IMR-90 (cell line): Measurements from ENCODE around the gene ZSCAN9.

Experiments
- BHLHE40 ChIP-seq: fragments of 150-350 bp; IDR thresholded peaks from 2 replicates; pipeline ENCODE4 v1.6.1; 2016; ENCODE audit warnings: mild to moderate bottlenecking, low read depth, low read length
- CEBPB ChIP-seq: IDR thresholded peaks from 2 replicates; pipeline ENCODE4 v1.6.1; 2012; ENCODE audit warnings: low read depth, low read length, improper control_type of control experiment
- CTCF ChIP-seq: conservative IDR thresholded peaks from 2 replicates; pipeline ENCODE4 v1.5.1; 2012; ENCODE audit warnings: mild to moderate bottlenecking, low read depth, low read length, improper control_type of control experiment
- MAZ ChIP-seq: IDR thresholded peaks from 2 replicates; pipeline ENCODE4 v1.6.1; 2012; ENCODE audit warnings: low read depth, mild to moderate bottlenecking, low read length, improper control_type of control experiment, moderate library complexity, borderline replicate concordance
- MXI1 ChIP-seq: IDR thresholded peaks from 2 replicates; pipeline ENCODE4 v1.6.1; 2012; ENCODE audit warnings: low read depth, mild to moderate bottlenecking, low read length, moderate library complexity, borderline replicate concordance
- NFE2L2 ChIP-seq: fragments of 150-350 bp; IDR thresholded peaks from 2 replicates; pipeline ENCODE4 v1.6.1; 2016; ENCODE audit warnings: low read depth, mild to moderate bottlenecking, low read length
- POLR2A ChIP-seq: IDR thresholded peaks from 2 replicates; pipeline ENCODE4 v1.6.1; 2012; ENCODE audit warnings: mild to moderate bottlenecking, low read depth, low read length
- RAD21 ChIP-seq: IDR thresholded peaks from 2 replicates; pipeline ENCODE4 v1.6.1; 2012; ENCODE audit warnings: low read length, improper control_type of control experiment
- RCOR1 ChIP-seq: IDR thresholded peaks from 2 replicates; pipeline ENCODE4 v1.6.1; 2012; ENCODE audit warnings: mild to moderate bottlenecking, low read length, improper control_type of control experiment; ENCODE audit not compliant: insufficient replicate concordance
- RFX5 ChIP-seq: IDR thresholded peaks from 2 replicates; pipeline ENCODE4 v1.8.0; 2012; ENCODE audit warnings: low read depth, mild to moderate bottlenecking, low read length, moderate library complexity
- SMC3 ChIP-seq: fragments of 150-350 bp; IDR thresholded peaks from 2 replicates; pipeline ENCODE4 v1.6.1; 2016; ENCODE audit warnings: low read depth, mild to moderate bottlenecking, antibody characterized with exemption, low read length, moderate library complexity
- USF2 ChIP-seq: fragments of 150-350 bp; IDR thresholded peaks from 2 replicates; pipeline ENCODE4 v1.6.1; 2017; ENCODE audit warnings: mild to moderate bottlenecking, antibody characterized with exemption, low read length, low read depth

- no peak for TF ChIP-seq CTCF
- no peak for TF ChIP-seq SMC3
- TF ChIP-seq RCOR1, result no peak
- no peak for TF ChIP-seq MXI1
- no peak for TF ChIP-seq CEBPB
- TF ChIP-seq POLR2A, result no peak
- TF ChIP-seq RFX5, result no peak
- no peak for TF ChIP-seq RAD21
- TF ChIP-seq MAZ, result no peak
- TF ChIP-seq USF2, result no peak
- no peak for TF ChIP-seq NFE2L2
- no peak for TF ChIP-seq BHLHE40
Observed at GRCh38 chr6:28220257-28221133, 4.6 kb upstream of the ZSCAN9 start.
